ENCODE results near the gene NPM1. TPM values are rescaled to one million over a fixed set of nuclear protein-coding genes. Genes with fewer than 3 reads are reported as not detected.
"Not testable (repeated sequence)": the region's sequence is repeated elsewhere in the genome, so short reads cannot be mapped to it uniquely, and the experiment has no call there.

The NPM1 gene
- total RNA-seq, 5 donors from 2014 or later (not counting 1 experiment from before 2014, with no cell fraction given) = 940 to 1,150 (median 989) TPM

DNA sequence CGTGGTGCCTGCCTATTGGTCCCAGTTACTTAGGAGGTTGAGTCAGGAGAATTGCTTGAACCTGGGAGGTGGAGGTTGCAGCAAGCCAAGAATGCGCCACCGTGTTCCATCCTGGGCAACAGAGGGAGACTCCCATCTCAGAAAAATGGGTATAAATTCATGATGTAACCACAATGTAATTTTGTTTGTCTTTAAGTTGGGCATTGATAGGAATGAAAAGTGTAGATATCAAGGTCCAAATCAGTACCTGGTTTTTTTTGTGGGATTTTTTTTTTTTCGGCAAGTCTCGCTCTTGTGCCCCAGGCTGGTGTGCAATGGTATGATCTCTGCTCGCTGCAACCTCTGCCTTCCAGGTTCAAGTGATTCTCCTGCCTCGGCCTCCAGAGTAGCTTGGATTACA lies 7.4 kb downstream of the NPM1 start:
- H3K36me3 ChIP-seq (ENCODE audit: control insufficient read depth in 2 of 2, extremely low read depth in 1 of 2, insufficient read depth in 1 of 2, low read length in 1 of 2) = peaks cover 32 to 81% of the 10 kb centered on the region in 2 donors
- Mint-ChIP-seq H3K36me3 (peaks cover 55% of the 10 kb centered on the region), H3K4me3 (no peak overlapping the region), H3K27ac (no peak overlapping the region), H3K9me3 (no peaks in the 10 kb centered on the region), H3K27me3 (no peaks in the 10 kb centered on the region), H3K4me1 (peaks cover 66 to 73% (median 70%) of the 10 kb centered on the region in 3 donors)
- WGBS (ENCODE audit: insufficient coverage) = 85% methylated on average over 5 of the region's 7 CpGs
- no peak overlapping the region for H3K4me3 ChIP-seq (ENCODE audit: control insufficient read depth in 1 of 2, extremely low read depth in 1 of 2, low read length in 1 of 2)
- no peaks in the 10 kb centered on the region for H3K9me3 ChIP-seq
- H3K27me3 ChIP-seq (replicated peaks in 1 of 2; ENCODE audit: control insufficient read depth in 2 of 2, extremely low read depth in 1 of 2, insufficient read depth in 2 of 2, low read length in 1 of 2) = no peaks in the 10 kb centered on the region
- CTCF ChIA-PET = no interaction called here
- no peak for ATAC-seq (replicated peaks in 1 of 4)
- DNase-seq = no peak
- POLR2A ChIA-PET = no interaction called here
- H3K4me1 ChIP-seq (ENCODE audit: control insufficient read depth in 1 of 2, extremely low read depth in 1 of 2, insufficient read depth in 2 of 2, low read length in 2 of 2) = peaks cover 13 to 42% of the 10 kb centered on the region in 2 experiments
- H3K27ac ChIP-seq (ENCODE audit: low read length) = no peak overlapping the region

DNA sequence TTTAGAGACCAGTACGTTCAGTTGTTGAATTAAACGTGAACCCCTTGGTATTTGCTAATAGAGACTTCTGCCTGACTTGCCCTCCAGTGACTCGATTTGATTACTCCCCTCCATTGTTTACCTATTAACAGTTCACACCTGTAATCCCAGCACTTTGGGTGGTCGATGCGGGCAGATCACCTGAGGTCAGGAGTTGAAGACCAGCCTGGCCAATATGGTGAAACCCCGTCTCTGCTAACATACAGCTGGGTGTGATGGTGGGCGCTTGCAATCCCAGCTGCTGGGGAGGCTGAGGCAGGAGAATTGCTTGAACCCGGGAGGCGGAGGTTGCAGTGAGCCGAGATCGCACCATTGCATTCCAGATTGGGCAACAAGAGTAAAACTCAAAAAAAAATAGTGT lies 8.9 kb downstream of the NPM1 start:
- H3K9me3 ChIP-seq; H3K27me3 ChIP-seq (replicated peaks in 1 of 2; ENCODE audit: control insufficient read depth in 2 of 2, extremely low read depth in 1 of 2, insufficient read depth in 2 of 2, low read length in 1 of 2); H3K27ac Mint-ChIP-seq; CTCF ChIA-PET; H3K27ac ChIP-seq (ENCODE audit: low read length); H3K9me3 Mint-ChIP-seq; H3K4me3 ChIP-seq (ENCODE audit: control insufficient read depth in 1 of 2, extremely low read depth in 1 of 2, low read length in 1 of 2); POLR2A ChIA-PET; H3K4me3 Mint-ChIP-seq; ATAC-seq (replicated peaks in 1 of 4); DNase-seq; H3K27me3 Mint-ChIP-seq: not testable (repeated sequence)
- WGBS (ENCODE audit: insufficient coverage) = 100% methylated on average over 1 of the region's 11 CpGs
- peaks cover under 1 to 35% of the 10 kb centered on the region in 2 experiments for H3K4me1 ChIP-seq (ENCODE audit: control insufficient read depth in 1 of 2, extremely low read depth in 1 of 2, insufficient read depth in 2 of 2, low read length in 2 of 2)
- H3K4me1 Mint-ChIP-seq = peaks cover 54 to 64% (median 59%) of the 10 kb centered on the region in 3 donors
- H3K36me3 ChIP-seq (ENCODE audit: control insufficient read depth in 2 of 2, extremely low read depth in 1 of 2, insufficient read depth in 1 of 2, low read length in 1 of 2) = peaks cover 46 to 85% of the 10 kb centered on the region in 2 donors
- peaks cover 57% of the 10 kb centered on the region for H3K36me3 Mint-ChIP-seq

DNA sequence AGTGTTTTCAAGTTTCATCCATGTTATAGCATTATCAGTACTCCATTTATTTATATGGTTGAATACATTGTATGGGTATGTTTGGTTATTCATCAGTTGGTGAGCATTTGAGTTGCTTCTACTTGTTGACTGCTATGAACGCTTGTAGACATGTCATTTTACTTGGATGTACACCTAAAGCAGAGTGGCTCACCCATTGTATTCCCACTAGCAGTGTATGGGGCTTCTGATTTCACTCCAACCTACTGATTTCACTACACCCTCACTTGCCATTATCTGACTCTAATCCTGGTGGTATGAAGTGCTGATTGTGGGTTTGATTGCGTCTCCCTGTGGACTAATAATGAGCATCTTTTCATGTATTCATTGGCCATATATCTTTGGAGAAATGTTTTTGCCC lies 9.5 kb downstream of the NPM1 start:
- Histone ChIP-seq H3K4me3 (ENCODE audit: control insufficient read depth in 1 of 2, extremely low read depth in 1 of 2, low read length in 1 of 2) (no peak overlapping the region), H3K27me3 (replicated peaks in 1 of 2; ENCODE audit: control insufficient read depth in 2 of 2, extremely low read depth in 1 of 2, insufficient read depth in 2 of 2, low read length in 1 of 2) (no peaks in the 10 kb centered on the region), H3K9me3 (no peaks in the 10 kb centered on the region), H3K36me3 (ENCODE audit: control insufficient read depth in 2 of 2, extremely low read depth in 1 of 2, insufficient read depth in 1 of 2, low read length in 1 of 2) (peaks cover 45 to 84% of the 10 kb centered on the region in 2 donors), H3K4me1 (ENCODE audit: control insufficient read depth in 1 of 2, extremely low read depth in 1 of 2, insufficient read depth in 2 of 2, low read length in 2 of 2) (peaks cover 0 to 29% of the 10 kb centered on the region in 2 experiments), H3K27ac (ENCODE audit: low read length) (no peak overlapping the region)
- H3K4me1 Mint-ChIP-seq = peaks cover 51 to 61% (median 56%) of the 10 kb centered on the region in 3 donors
- ChIA-PET POLR2A (no interaction called here), CTCF (no interaction called here)
- no peak overlapping the region for H3K27ac Mint-ChIP-seq
- peaks cover 61% of the 10 kb centered on the region for H3K36me3 Mint-ChIP-seq
- DNase-seq = no peak
- no peak for ATAC-seq (replicated peaks in 1 of 4)
- WGBS (ENCODE audit: insufficient coverage) = no CpG with 5 or more reads among the region's 2 CpGs
- H3K4me3 Mint-ChIP-seq = no peak overlapping the region
- H3K27me3 Mint-ChIP-seq = no peaks in the 10 kb centered on the region
- no peaks in the 10 kb centered on the region for H3K9me3 Mint-ChIP-seq

DNA sequence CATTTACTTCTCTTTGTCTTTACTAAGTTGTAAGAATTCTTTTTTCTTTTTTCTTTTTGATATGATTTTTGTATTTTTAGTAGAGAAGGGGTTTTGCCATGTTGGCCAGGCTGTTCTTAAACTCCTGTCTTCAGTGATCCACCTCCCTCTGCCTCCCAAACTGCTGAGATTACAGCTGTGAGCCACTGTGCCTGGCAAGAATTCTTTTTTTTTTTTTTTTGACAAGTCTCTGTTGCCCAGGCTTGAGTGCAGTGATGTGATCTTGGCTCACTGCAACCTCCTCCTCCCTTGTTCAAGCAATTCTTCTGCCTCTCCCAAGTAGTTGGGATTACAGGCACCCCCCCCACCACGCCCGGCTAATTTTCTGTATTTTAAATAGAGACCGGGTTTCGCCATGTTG lies 9.9 kb downstream of the NPM1 start:
- ATAC-seq (replicated peaks in 1 of 4) = no peak
- no peaks in the 10 kb centered on the region for H3K27me3 ChIP-seq (replicated peaks in 1 of 2; ENCODE audit: control insufficient read depth in 2 of 2, extremely low read depth in 1 of 2, insufficient read depth in 2 of 2, low read length in 1 of 2)
- H3K4me3 ChIP-seq (ENCODE audit: control insufficient read depth in 1 of 2, extremely low read depth in 1 of 2, low read length in 1 of 2) = no peak overlapping the region
- no peak for DNase-seq
- no peak overlapping the region for H3K4me3 Mint-ChIP-seq
- H3K36me3 Mint-ChIP-seq = peaks cover 60% of the 10 kb centered on the region
- H3K9me3 ChIP-seq = no peaks in the 10 kb centered on the region
- H3K27me3 Mint-ChIP-seq = no peaks in the 10 kb centered on the region
- H3K4me1 ChIP-seq (ENCODE audit: control insufficient read depth in 1 of 2, extremely low read depth in 1 of 2, insufficient read depth in 2 of 2, low read length in 2 of 2) = peaks cover 0 to 27% of the 10 kb centered on the region in 2 experiments
- no peak overlapping the region for H3K27ac ChIP-seq (ENCODE audit: low read length)
- peaks cover 47 to 58% (median 53%) of the 10 kb centered on the region in 3 donors for H3K4me1 Mint-ChIP-seq
- no peaks in the 10 kb centered on the region for H3K9me3 Mint-ChIP-seq
- CTCF ChIA-PET = no interaction called here
- H3K36me3 ChIP-seq (ENCODE audit: control insufficient read depth in 2 of 2, extremely low read depth in 1 of 2, insufficient read depth in 1 of 2, low read length in 1 of 2) = peaks cover 43 to 82% of the 10 kb centered on the region in 2 donors
- POLR2A ChIA-PET = no interaction called here
- WGBS (ENCODE audit: insufficient coverage) = 100% methylated on average over 4 of the region's 4 CpGs
- no peak overlapping the region for H3K27ac Mint-ChIP-seq

DNA sequence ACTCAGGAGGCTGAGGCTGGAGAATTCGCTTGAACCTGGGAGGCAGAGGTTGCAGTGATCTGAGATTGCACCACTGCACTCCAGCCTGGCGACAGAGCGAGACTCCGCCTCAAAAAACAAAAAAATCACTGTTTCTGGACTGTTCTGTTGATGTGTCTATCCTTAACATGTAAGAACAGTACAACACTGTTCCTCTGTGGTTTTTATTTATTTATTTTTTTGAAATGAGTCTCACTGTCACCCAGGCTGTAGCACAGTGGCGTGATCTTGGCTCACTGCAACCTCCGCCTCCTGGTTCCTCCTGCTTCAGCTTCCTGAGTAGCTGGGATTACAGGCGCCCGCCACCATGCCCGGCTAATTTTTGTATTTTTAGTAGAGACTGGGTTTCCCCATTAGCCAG lies 11.0 kb downstream of the NPM1 start:
- H3K27ac ChIP-seq (ENCODE audit: low read length); H3K27me3 Mint-ChIP-seq; H3K9me3 ChIP-seq; DNase-seq; H3K4me3 Mint-ChIP-seq; H3K27me3 ChIP-seq (replicated peaks in 1 of 2; ENCODE audit: control insufficient read depth in 2 of 2, extremely low read depth in 1 of 2, insufficient read depth in 2 of 2, low read length in 1 of 2); CTCF ChIA-PET; H3K27ac Mint-ChIP-seq; H3K4me3 ChIP-seq (ENCODE audit: control insufficient read depth in 1 of 2, extremely low read depth in 1 of 2, low read length in 1 of 2); H3K9me3 Mint-ChIP-seq: not testable (repeated sequence)
- Mint-ChIP-seq H3K4me1 (peaks cover 36 to 50% (median 42%) of the 10 kb centered on the region in 3 donors), H3K36me3 (peaks cover 53% of the 10 kb centered on the region)
- H3K4me1 ChIP-seq (ENCODE audit: control insufficient read depth in 1 of 2, extremely low read depth in 1 of 2, insufficient read depth in 2 of 2, low read length in 2 of 2) = peaks cover 0 to 27% of the 10 kb centered on the region in 2 experiments
- WGBS (ENCODE audit: insufficient coverage) = 93% methylated on average over 3 of the region's 9 CpGs
- H3K36me3 ChIP-seq (ENCODE audit: control insufficient read depth in 2 of 2, extremely low read depth in 1 of 2, insufficient read depth in 1 of 2, low read length in 1 of 2) = peaks cover 40 to 74% of the 10 kb centered on the region in 2 donors
- POLR2A ChIA-PET = interaction anchor here in 1 of 2 donors (1.2 kb wide), 1 partner anchor 10 kb away, joined by 4 read pairs; no protein-coding TSS in a partner anchor
- peak in 1 of 4 experiments; percentile 18 for ATAC-seq (replicated peaks in 1 of 4)

DNA sequence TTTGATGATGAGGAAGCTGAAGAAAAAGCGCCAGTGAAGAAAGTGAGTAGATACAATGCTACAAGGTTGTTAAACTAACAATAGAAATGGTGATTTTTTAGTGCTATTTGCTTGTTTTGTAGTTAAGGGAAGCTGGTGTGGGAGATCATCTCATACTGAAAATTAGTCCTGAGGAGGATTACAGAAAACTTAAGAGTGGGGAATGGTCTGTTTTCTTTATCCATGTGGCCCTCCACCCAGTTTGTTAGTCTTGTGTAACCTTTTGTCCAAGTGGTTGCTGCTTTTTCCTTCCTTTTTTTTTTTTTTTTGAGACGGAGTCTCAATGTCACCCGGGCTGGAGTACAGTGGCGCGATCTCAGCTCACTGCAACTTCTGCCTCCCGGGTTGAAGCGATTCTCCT lies 12.5 kb downstream of the NPM1 start:
- Histone ChIP-seq H3K4me3 (ENCODE audit: control insufficient read depth in 1 of 2, extremely low read depth in 1 of 2, low read length in 1 of 2) (no peak overlapping the region), H3K36me3 (ENCODE audit: control insufficient read depth in 2 of 2, extremely low read depth in 1 of 2, insufficient read depth in 1 of 2, low read length in 1 of 2) (peaks cover 40 to 66% of the 10 kb centered on the region in 2 donors), H3K27ac (ENCODE audit: low read length) (no peak overlapping the region), H3K4me1 (ENCODE audit: control insufficient read depth in 1 of 2, extremely low read depth in 1 of 2, insufficient read depth in 2 of 2, low read length in 2 of 2) (peaks cover 0 to 24% of the 10 kb centered on the region in 2 experiments), H3K9me3 (no peaks in the 10 kb centered on the region), H3K27me3 (replicated peaks in 1 of 2; ENCODE audit: control insufficient read depth in 2 of 2, extremely low read depth in 1 of 2, insufficient read depth in 2 of 2, low read length in 1 of 2) (no peaks in the 10 kb centered on the region)
- ChIA-PET POLR2A (interaction anchor here (0.6 kb wide), 2 partner anchors 9 to 78 kb away, joined by 5 read pairs; no protein-coding TSS in a partner anchor), CTCF (interaction anchor here in 1 of 2 donors (0.7 kb wide), 1 partner anchor 836 kb away, joined by 3 read pairs; no protein-coding TSS in a partner anchor)
- H3K36me3 Mint-ChIP-seq = peaks cover 49% of the 10 kb centered on the region
- no peak for DNase-seq
- H3K4me1 Mint-ChIP-seq = peaks cover 34 to 42% (median 42%) of the 10 kb centered on the region in 3 donors
- no peak overlapping the region for H3K27ac Mint-ChIP-seq
- no peaks in the 10 kb centered on the region for H3K9me3 Mint-ChIP-seq
- no peaks in the 10 kb centered on the region for H3K27me3 Mint-ChIP-seq
- ATAC-seq (replicated peaks in 1 of 4) = no peak
- no peak overlapping the region for H3K4me3 Mint-ChIP-seq
- 96% methylated on average over 3 of the region's 7 CpGs for WGBS (ENCODE audit: insufficient coverage)
